ENCODE results near the gene DNM1L. TPM values are rescaled to one million over a fixed set of nuclear protein-coding genes. Genes with fewer than 3 reads are reported as not detected.

DNM1L gene
- total RNA-seq, 1 donor from 2014 or later: 50.9 TPM

DNA sequence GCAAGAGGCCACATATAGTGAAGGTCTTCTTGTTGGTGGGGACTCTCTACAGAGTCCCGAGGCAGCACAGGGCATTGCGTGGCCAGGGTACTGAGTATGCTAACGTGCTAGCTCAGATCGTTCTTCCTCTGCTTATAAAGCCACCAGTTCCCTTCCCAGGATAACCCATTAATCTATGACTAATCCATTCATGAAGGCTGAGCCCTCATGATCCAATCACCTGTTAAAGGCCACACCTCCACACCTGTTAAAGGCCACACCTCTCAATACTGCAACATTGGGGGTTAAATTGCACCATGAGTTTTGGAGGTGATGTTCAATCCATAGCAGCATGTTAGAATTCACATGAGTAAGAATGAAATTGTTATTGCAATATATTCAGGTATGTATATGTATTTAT is 89.4 kb downstream of the DNM1L start:
- H3K4me1 ChIP-seq: no peaks in the 10 kb centered on the region
- intact Hi-C loops (cut with DNase I): no loop called here
- no peak for DNase-seq (ENCODE audit: low spot score in 2 of 2)
- TF ChIP-seq, protein P1, sequence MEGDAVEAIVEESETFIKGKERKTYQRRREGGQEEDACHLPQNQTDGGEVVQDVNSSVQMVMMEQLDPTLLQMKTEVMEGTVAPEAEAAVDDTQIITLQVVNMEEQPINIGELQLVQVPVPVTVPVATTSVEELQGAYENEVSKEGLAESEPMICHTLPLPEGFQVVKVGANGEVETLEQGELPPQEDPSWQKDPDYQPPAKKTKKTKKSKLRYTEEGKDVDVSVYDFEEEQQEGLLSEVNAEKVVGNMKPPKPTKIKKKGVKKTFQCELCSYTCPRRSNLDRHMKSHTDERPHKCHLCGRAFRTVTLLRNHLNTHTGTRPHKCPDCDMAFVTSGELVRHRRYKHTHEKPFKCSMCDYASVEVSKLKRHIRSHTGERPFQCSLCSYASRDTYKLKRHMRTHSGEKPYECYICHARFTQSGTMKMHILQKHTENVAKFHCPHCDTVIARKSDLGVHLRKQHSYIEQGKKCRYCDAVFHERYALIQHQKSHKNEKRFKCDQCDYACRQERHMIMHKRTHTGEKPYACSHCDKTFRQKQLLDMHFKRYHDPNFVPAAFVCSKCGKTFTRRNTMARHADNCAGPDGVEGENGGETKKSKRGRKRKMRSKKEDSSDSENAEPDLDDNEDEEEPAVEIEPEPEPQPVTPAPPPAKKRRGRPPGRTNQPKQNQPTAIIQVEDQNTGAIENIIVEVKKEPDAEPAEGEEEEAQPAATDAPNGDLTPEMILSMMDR (IDR thresholded peaks at IDR 0.05): no peak
- no peak overlapping the region for H3K4me3 ChIP-seq
- no peaks in the 10 kb centered on the region for H3K9me3 ChIP-seq
- H3K27me3 ChIP-seq: no peaks in the 10 kb centered on the region
- H3K27ac ChIP-seq: no peak overlapping the region
- H3K36me3 ChIP-seq: no peaks in the 10 kb centered on the region

DNA sequence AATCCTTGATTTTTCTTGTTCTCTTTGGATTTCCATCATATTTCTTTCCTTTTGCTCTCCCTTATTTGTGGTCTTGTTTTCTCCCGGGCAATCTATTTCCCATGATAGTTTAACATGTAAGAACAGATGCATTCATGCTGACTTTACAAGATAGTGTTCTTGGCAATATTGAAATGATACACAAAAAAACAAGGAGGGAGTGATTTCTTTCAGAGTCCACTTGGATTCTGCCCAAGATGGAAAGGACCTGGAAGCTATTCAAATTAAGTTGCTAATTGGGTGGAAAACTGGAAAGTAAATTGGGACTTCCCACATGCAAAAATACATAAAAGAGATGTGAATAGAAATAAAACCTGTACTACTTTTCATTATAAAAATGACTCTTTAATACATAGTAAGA is 91.0 kb downstream of the DNM1L start:
- intact Hi-C loops (cut with DNase I): no loop called here
- no peak for DNase-seq (ENCODE audit: low spot score in 2 of 2)
- Histone ChIP-seq H3K27me3 (no peaks in the 10 kb centered on the region), H3K4me3 (no peak overlapping the region), H3K27ac (no peak overlapping the region), H3K9me3 (no peaks in the 10 kb centered on the region), H3K36me3 (no peaks in the 10 kb centered on the region), H3K4me1 (no peaks in the 10 kb centered on the region)
- TF ChIP-seq, protein P1 (IDR thresholded peaks at IDR 0.05): no peak

DNA sequence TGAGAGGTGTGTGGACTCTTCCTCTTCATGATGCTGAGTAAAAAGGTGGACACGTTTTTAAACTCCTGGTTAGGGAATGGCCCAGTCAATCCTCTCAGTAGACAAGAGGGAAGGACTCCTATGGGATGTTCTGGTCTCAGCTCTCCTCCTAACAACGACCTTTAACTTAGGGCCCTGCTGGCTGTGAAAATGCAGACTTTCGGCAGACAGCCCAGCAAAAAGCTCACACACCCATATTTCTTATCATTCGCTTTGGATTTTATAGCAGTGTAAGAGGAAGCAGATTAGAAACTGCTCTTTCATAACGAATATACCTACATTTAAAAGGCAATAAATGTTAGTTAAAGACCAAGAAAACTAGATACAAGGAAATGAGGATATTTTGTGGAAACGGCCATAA is 94.6 kb downstream of the DNM1L start:
- no peaks in the 10 kb centered on the region for H3K9me3 ChIP-seq
- no peak for DNase-seq (ENCODE audit: low spot score in 2 of 2)
- H3K4me3 ChIP-seq: no peak overlapping the region
- H3K27me3 ChIP-seq: no peaks in the 10 kb centered on the region
- intact Hi-C loops (cut with DNase I): no loop called here
- H3K36me3 ChIP-seq: no peaks in the 10 kb centered on the region
- H3K4me1 ChIP-seq: no peaks in the 10 kb centered on the region
- H3K27ac ChIP-seq: no peak overlapping the region
- TF ChIP-seq, protein P1 (IDR thresholded peaks at IDR 0.05): no peak

DNA sequence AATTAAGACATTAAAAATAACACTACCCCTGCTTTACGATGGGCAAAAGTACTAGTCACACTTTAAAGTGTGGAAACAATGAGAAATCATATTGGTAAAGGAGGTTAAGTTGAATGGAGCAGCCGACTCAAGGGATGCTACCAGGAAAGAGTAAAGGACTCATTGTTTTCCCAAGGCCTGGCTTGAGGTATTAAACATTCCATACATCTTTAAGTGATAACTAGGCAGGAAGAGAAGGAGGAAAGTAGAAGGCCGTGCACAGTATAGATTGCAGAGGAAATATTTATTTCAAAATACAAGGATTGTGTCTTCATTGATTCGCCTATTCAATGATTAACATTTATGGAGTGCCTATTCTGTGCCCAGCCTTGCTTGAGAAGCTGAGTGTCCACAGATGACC is 97.2 kb downstream of the DNM1L start:
- H3K4me3 ChIP-seq: no peak overlapping the region
- intact Hi-C loops (cut with DNase I): no loop called here
- TF ChIP-seq, protein P1 (IDR thresholded peaks at IDR 0.05): no peak

DNA sequence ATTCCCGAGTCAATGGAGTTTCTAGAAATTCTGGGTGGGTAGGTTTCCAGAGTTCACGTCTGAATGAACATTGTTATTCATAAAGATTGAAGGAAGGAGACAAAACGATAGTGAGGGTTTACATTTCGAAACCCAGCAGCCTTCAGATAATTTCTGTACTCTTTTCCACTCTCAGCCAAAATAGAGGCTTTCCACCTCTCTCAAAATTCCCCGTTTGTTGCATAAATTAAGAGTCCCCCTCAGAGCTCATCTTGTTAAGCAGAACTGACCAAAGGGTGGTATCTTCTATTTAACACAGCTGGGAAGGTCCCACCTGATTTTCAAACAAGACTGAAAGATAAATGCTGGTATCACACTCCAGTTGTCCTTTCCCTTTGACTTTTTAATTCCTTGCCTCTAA is 98.1 kb downstream of the DNM1L start:
- TF ChIP-seq, protein P1 (IDR thresholded peaks at IDR 0.05): no peak
- intact Hi-C loops (cut with DNase I): no loop called here
- H3K36me3 ChIP-seq: no peaks in the 10 kb centered on the region
- H3K4me1 ChIP-seq: no peaks in the 10 kb centered on the region
- H3K4me3 ChIP-seq: no peak overlapping the region
- H3K9me3 ChIP-seq: no peaks in the 10 kb centered on the region
- H3K27ac ChIP-seq: no peak overlapping the region
- DNase-seq (ENCODE audit: low spot score in 2 of 2): no peak
- no peaks in the 10 kb centered on the region for H3K27me3 ChIP-seq

More for the DNA sequence above, 97.2 kb downstream of the DNM1L start:
- Histone ChIP-seq H3K27me3 (no peaks in the 10 kb centered on the region), H3K36me3 (no peaks in the 10 kb centered on the region), H3K9me3 (no peaks in the 10 kb centered on the region), H3K27ac (no peak overlapping the region), H3K4me1 (no peaks in the 10 kb centered on the region)
- DNase-seq (ENCODE audit: low spot score in 2 of 2): no peak

DNA sequence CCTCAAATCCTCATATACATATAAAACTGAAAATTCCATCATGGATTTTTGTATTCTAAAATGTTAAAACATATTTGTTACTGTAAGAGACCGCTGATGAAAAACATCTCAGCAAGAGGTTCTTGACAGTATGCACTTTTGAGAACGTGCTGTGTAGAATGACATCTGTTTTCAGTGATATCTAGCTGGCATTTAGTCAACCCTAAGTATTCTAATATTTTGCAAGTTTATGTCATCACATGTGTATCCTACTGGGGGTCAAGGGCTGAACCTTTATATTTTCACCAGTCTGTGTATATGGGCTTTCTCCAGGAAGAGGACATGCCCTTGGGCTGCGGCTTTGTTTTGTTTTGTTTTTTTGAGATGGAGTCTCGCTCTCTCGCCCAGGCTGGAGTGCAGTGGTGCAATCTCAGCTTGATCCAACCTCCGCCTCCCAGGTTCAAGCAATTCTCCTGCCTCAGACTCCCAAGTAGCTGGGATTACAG is 98.6 kb downstream of the DNM1L start:
- DNase-seq (ENCODE audit: low spot score in 2 of 2): no peak
- Histone ChIP-seq H3K4me1 (no peaks in the 10 kb centered on the region), H3K9me3 (no peaks in the 10 kb centered on the region), H3K27ac (no peak overlapping the region), H3K36me3 (no peaks in the 10 kb centered on the region), H3K27me3 (no peaks in the 10 kb centered on the region), H3K4me3 (no peak overlapping the region)
- intact Hi-C loops (cut with DNase I): no loop called here
- TF ChIP-seq, protein P1 (IDR thresholded peaks at IDR 0.05): no peak

Measured in ascending aorta (tissue), 2 donors.